A673 (cell line): Measurements from ENCODE around the gene CHCHD3.

Experiments
- EZH2 ChIP-seq: fragments of 200-600 bp; sonication (generic); IDR thresholded peaks from 2 replicates; pipeline ENCODE4 v1.6.1; 2017; ENCODE audit warnings: borderline replicate concordance, low read depth, mild to moderate bottlenecking, mixed read lengths, antibody characterized with exemption, low read length; ENCODE audit not compliant: poor library complexity, severe bottlenecking
- TF ChIP-seq, protein P1 (sequence below): fragments of 300-800, 200-600 bp; sonication (generic); conservative IDR thresholded peaks from 2 replicates; pipeline ENCODE4 v1.5.1; 2017; ENCODE audit warnings: low read depth, mild to moderate bottlenecking, antibody characterized with exemption, low read length, moderate library complexity, mixed read lengths

DNA sequence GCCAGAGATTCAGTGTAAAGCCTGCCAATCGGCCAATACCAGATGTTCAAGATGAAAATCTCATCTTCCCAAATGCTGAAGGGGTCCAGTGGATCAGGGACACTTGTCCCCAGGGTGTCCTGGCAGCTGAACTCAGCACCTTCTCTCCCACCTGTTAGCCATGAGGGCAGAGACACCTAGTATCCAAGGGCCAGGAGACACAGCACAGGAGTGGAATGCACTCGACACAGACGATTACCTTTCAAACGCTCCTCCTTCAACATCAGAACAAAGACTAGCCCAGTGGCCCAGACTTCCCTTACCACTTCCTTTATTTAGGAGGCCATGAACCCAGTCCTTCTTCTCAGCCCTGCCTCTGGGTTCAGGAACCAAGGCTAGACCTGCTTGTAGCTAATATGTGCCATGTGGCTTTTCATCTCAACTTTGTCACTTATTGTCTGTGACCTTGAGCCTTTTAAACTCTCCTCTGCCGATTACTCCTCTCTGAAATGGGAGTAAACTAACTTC, 325.4 kb downstream of the CHCHD3 start:
- no peak for TF ChIP-seq EZH2
- TF ChIP-seq, protein P1, sequence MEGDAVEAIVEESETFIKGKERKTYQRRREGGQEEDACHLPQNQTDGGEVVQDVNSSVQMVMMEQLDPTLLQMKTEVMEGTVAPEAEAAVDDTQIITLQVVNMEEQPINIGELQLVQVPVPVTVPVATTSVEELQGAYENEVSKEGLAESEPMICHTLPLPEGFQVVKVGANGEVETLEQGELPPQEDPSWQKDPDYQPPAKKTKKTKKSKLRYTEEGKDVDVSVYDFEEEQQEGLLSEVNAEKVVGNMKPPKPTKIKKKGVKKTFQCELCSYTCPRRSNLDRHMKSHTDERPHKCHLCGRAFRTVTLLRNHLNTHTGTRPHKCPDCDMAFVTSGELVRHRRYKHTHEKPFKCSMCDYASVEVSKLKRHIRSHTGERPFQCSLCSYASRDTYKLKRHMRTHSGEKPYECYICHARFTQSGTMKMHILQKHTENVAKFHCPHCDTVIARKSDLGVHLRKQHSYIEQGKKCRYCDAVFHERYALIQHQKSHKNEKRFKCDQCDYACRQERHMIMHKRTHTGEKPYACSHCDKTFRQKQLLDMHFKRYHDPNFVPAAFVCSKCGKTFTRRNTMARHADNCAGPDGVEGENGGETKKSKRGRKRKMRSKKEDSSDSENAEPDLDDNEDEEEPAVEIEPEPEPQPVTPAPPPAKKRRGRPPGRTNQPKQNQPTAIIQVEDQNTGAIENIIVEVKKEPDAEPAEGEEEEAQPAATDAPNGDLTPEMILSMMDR: no peak
